CD14-positive monocyte (primary cell): ENCODE data around the gene UPP1. TPM values are rescaled to one million over a fixed set of nuclear protein-coding genes. Genes with fewer than 3 reads are reported as not detected.

Source experiments
- DNase-seq, 3 donors: peaks; one replicate each; pipeline ENCODE4 v3.0.0-alpha.2; 2011 to 2022
- H2AFZ ChIP-seq: 2 replicates; pipeline ENCODE4 v1.6.0; 2012; ENCODE audit warnings: mild to moderate bottlenecking, low read depth, low read length, inconsistent platforms; ENCODE audit not compliant: insufficient read depth, poor library complexity, severe bottlenecking
- H3K27ac ChIP-seq, 2 donors: 1 replicate in 1 of 2; 2 replicates in 1 of 2; pipeline ENCODE4 v1.5.1; 2012 to 2013; ENCODE audit warnings: low read length in 2 of 2, control low read depth in 1 of 2, inconsistent platforms in 1 of 2, low read depth in 1 of 2, mild to moderate bottlenecking in 1 of 2
- H3K27me3 ChIP-seq, 2 donors: one replicate each; pipeline versions ENCODE4 v1.6.0 to v1.6.1; 2011 to 2013; ENCODE audit warnings: low read length in 2 of 2; ENCODE audit not compliant: control insufficient read depth in 2 of 2, insufficient read depth in 2 of 2
- H3K36me3 ChIP-seq, 2 donors: replicated peaks in 1 of 2; 1 replicate in 1 of 2; 2 replicates in 1 of 2; pipeline versions ENCODE4 v1.5.1 to v1.6.1; 2012 to 2013; ENCODE audit warnings: low read length in 2 of 2, control low read depth in 1 of 2, inconsistent platforms in 1 of 2, mild to moderate bottlenecking in 1 of 2; ENCODE audit not compliant: insufficient read depth in 2 of 2, control insufficient read depth in 1 of 2
- H3K4me1 ChIP-seq, 2 donors: 1 replicate in 1 of 2; 2 replicates in 1 of 2; pipeline versions ENCODE4 v1.5.1 to v1.6.1; 2012 to 2013; ENCODE audit warnings: low read length in 2 of 2, control low read depth in 1 of 2, inconsistent platforms in 1 of 2, mild to moderate bottlenecking in 1 of 2, moderate library complexity in 1 of 2; ENCODE audit not compliant: insufficient read depth in 2 of 2, control insufficient read depth in 1 of 2
- H3K4me2 ChIP-seq: replicated peaks from 2 replicates; pipeline ENCODE3; 2012; ENCODE audit warnings: low read length, moderate library complexity, mild to moderate bottlenecking; ENCODE audit not compliant: poor library complexity, severe bottlenecking; ENCODE audit errors: extremely low read depth
- H3K4me3 ChIP-seq, 3 experiments: fragments of 200-600 bp in 1 of 3; sonication (generic) in 1 of 3; replicated peaks in 1 of 3; 1 replicate in 2 of 3; 2 replicates in 1 of 3; pipeline ENCODE4 v1.5.1; 2011 to 2013; ENCODE audit warnings: low read length in 3 of 3, mild to moderate bottlenecking in 3 of 3, control low read depth in 2 of 3, low read depth in 2 of 3, inconsistent platforms in 1 of 3, moderate library complexity in 1 of 3
- H3K79me2 ChIP-seq: 2 replicates; pipeline ENCODE4 v1.6.0; 2012; ENCODE audit warnings: mild to moderate bottlenecking, control low read depth, inconsistent platforms, low read length, moderate library complexity; ENCODE audit not compliant: insufficient read depth
- H3K9ac ChIP-seq: 2 replicates; pipeline ENCODE4 v1.6.0; 2017; ENCODE audit warnings: low read length, mild to moderate bottlenecking; ENCODE audit not compliant: insufficient read depth, poor library complexity, severe bottlenecking
- H3K9me3 ChIP-seq, 2 donors: replicated peaks in 1 of 2; 1 replicate in 1 of 2; 2 replicates in 1 of 2; pipeline versions ENCODE4 v1.5.1 to v1.6.1; 2012 to 2013; ENCODE audit warnings: low read length in 2 of 2, control low read depth in 1 of 2; ENCODE audit not compliant: control insufficient read depth in 1 of 2, insufficient read depth in 1 of 2
- H4K20me1 ChIP-seq: 2 replicates; pipeline ENCODE4 v1.6.0; 2012; ENCODE audit warnings: mild to moderate bottlenecking, low read length, control low read depth, moderate library complexity; ENCODE audit not compliant: insufficient read depth
- H3K27ac Mint-ChIP-seq, 7 donors: one replicate each; pipeline ENCODE4 v1.8.0; 2020; ENCODE audit warnings: mild to moderate bottlenecking in 7 of 7, mixed read lengths in 7 of 7, moderate library complexity in 6 of 7, inconsistent platforms in 2 of 7
- H3K27me3 Mint-ChIP-seq, 3 donors: one replicate each; pipeline ENCODE4 v1.8.0; 2021 to 2022; ENCODE audit warnings: low read depth in 3 of 3, mild to moderate bottlenecking in 3 of 3, mixed read lengths in 3 of 3, moderate library complexity in 3 of 3, inconsistent platforms in 1 of 3
- H3K36me3 Mint-ChIP-seq, 2 donors: one replicate each; pipeline ENCODE4 v1.8.0; 2020; ENCODE audit warnings: mixed read lengths in 2 of 2, inconsistent platforms in 1 of 2, mild to moderate bottlenecking in 1 of 2
- H3K4me1 Mint-ChIP-seq: one replicate; pipeline ENCODE4 v1.8.0; 2020; ENCODE audit warnings: mild to moderate bottlenecking, mixed read lengths
- H3K4me3 Mint-ChIP-seq, 2 donors: one replicate each; pipeline ENCODE4 v1.8.0; 2020; ENCODE audit warnings: mild to moderate bottlenecking in 2 of 2, mixed read lengths in 2 of 2, moderate library complexity in 1 of 2
- H3K9me3 Mint-ChIP-seq, 7 donors: one replicate each; pipeline ENCODE4 v1.8.0; 2020 to 2022; ENCODE audit warnings: mixed read lengths in 7 of 7, mild to moderate bottlenecking in 6 of 7, moderate library complexity in 6 of 7, inconsistent platforms in 2 of 7
- CTCF ChIP-seq: fragments of 200-600 bp; IDR thresholded peaks from one replicate; pipeline ENCODE4 v1.8.0; 2022; ENCODE audit warnings: antibody characterized with exemption, mild to moderate bottlenecking
- WGBS: methylation state at CpG from one replicate; pipeline ENCODE4 v1.1.5; 2013; ENCODE audit warnings: missing lambda C conversion rate; ENCODE audit not compliant: insufficient coverage; 5-methylcytosine and 5-hydroxymethylcytosine counted together
- intact Hi-C, 2 donors: fragments of 100-400 bp; cut with micrococcal nuclease; formaldehyde crosslinking; loops; one replicate each; pipeline versions ENCODE4 v1.15.0 to v1.15.1; 2023
- polyA plus RNA-seq, 3 donors: library from polyadenylated mRNA; depleted of rRNA in 1 of 3; unstranded in 2 of 3; stranded (reverse) in 1 of 3; fragments of 300-500 nt in 2 of 3; fragments of >200 nt in 1 of 3; fragmentation: Illumina TruSeq in 2 of 3; gene quantifications; 1 replicate in 2 of 3; 2 replicates in 1 of 3; pipeline ENCODE4 v1.2.3, GENCODE V29; 2012 to 2021

UPP1 gene
- polyA plus RNA-seq, 3 donors, result 109 to 212 (median 129) TPM

- Histone ChIP-seq H3K4me2 (no peak overlapping the region), H2AFZ (peak overlapping the region; percentile 6), H3K9ac (no peak overlapping the region), H3K9me3 (no peaks in the 10 kb centered on the region), H3K36me3 (no peaks in the 10 kb centered on the region), H3K79me2 (no peaks in the 10 kb centered on the region), H3K4me1 (peaks cover 0 to 6% of the 10 kb centered on the region in 2 donors), H3K4me3 (no peak overlapping the region), H4K20me1 (no peaks in the 10 kb centered on the region), H3K27ac (peak overlapping the region in 1 of 2 donors; percentile 23), H3K27me3 (no peaks in the 10 kb centered on the region)
- WGBS, result 65% methylated on average over 8 of the region's 8 CpGs
- Mint-ChIP-seq H3K27me3 (peaks cover 12 to 14% (median 12%) of the 10 kb centered on the region in 3 donors), H3K36me3 (no peaks in the 10 kb centered on the region), H3K4me3 (no peak overlapping the region), H3K9me3 (peaks cover 0 to 3% (median 1%) of the 10 kb centered on the region in 7 donors), H3K4me1 (peaks cover 16% of the 10 kb centered on the region), H3K27ac (peak overlapping the region in 4 of 7 donors; percentile 4 to 80 (median 59))
- peak; percentile 46 to 67 (median 65) for DNase-seq
- TF ChIP-seq CTCF, result no peak
- intact Hi-C loops, result no loop called here
These were observed 39.2 kb upstream of the UPP1 start for GRCh38 chr7:48049850-48050249.

DNA sequence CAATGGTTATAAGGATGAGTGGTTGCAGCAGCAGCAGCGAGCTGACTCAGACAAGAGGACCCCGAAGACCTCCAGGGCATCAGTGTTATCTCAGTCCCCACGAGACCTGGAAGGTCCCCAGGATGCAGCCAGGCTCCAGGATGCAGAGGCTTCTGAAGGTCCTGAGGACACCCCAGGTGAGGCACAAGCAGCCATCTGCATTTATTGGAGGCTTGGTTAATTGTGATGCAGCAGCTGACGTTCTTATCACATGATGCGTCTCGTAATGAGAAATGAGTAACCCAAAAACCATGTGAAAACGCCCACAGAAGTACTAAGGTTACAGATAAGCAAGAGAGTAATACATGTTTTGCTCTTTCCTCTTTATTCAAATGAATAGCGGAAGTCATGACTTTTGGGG lies 36.3 kb upstream of the UPP1 start:
- H3K4me2 ChIP-seq, result no peak overlapping the region
- no peak overlapping the region for H2AFZ ChIP-seq
- Mint-ChIP-seq H3K4me1 (peaks cover 9% of the 10 kb centered on the region), H3K36me3 (peaks cover 0 to 2% of the 10 kb centered on the region in 2 donors), H3K4me3 (no peak overlapping the region), H3K27me3 (peaks cover 2 to 8% (median 4%) of the 10 kb centered on the region in 3 donors), H3K9me3 (peaks cover 6 to 13% (median 10%) of the 10 kb centered on the region in 7 donors), H3K27ac (no peak overlapping the region)
- 94% methylated on average over 3 of the region's 8 CpGs for WGBS
- no peak overlapping the region for H3K9ac ChIP-seq
- DNase-seq, result no peak
- H3K4me3 ChIP-seq, result no peak overlapping the region
- H3K79me2 ChIP-seq, result no peaks in the 10 kb centered on the region
- H3K9me3 ChIP-seq, result no peaks in the 10 kb centered on the region
- TF ChIP-seq CTCF, result no peak
- intact Hi-C loops, result no loop called here
- H3K4me1 ChIP-seq, result peaks cover 0 to 6% of the 10 kb centered on the region in 2 donors
- no peak overlapping the region for H3K27ac ChIP-seq
- H3K27me3 ChIP-seq, result no peaks in the 10 kb centered on the region
- no peaks in the 10 kb centered on the region for H4K20me1 ChIP-seq
- no peaks in the 10 kb centered on the region for H3K36me3 ChIP-seq
